Amniotic epithelial cell (primary cell): ENCODE results near the gene CTBP1.

ENCODE experiments used
- DNase-seq: peaks from one replicate; pipeline ENCODE4 v3.0.0-alpha.2; 2010; ENCODE audit warnings: low read depth

Gene CTBP1

GRCh38 chr4:1195109-1195671 lies 53.7 kb downstream of the CTBP1 start:
- DNase-seq: no peak

DNA sequence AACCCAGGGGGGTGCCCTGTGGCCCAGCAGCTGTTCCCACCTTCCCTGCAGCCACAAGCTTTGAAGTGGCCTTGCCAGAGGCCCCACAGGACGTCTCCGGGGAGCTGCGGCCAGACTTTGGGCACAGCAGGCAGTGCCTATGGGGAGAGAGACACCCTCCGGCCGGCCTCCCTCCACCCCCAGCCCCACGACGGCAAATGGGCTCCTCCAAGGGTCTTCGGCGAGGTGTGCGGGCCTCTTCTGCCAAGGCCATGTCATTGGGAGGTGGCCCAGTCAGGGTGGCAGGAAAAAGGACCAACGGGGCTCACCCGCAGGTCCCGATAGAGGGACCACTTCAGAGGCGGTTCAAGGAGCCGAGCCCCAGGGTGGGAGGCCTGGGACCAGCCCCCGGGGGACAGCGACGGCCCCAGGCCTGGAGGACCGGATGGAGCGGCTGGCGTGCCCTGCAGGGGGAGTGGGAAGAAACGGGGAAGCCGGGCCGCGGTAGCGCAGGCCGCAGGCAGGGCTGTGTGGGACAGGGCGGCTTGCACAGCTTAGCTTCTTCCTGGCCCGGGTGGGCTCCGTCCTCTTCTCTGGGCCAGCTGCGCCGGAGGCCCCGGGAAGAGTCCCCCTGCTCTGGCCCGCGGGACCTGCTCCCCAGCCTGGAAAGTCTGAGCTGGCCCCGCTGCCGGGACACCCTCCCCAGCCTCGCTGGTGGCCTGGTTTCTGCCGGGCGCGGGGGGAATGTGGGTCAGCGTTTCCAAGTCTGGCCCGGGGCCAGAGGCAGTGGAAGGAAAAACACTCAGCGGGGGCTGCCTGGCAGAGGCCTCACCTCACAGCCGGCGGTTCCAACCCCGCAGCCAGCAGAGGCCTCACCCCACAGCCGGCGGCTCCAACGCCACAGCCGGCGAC lies 54.7 kb downstream of the CTBP1 start:
- DNase-seq: peak; percentile 47

- no peak for DNase-seq
Measured at GRCh38 chr4:1193206-1194009, 55.5 kb downstream of the CTBP1 start.

DNA sequence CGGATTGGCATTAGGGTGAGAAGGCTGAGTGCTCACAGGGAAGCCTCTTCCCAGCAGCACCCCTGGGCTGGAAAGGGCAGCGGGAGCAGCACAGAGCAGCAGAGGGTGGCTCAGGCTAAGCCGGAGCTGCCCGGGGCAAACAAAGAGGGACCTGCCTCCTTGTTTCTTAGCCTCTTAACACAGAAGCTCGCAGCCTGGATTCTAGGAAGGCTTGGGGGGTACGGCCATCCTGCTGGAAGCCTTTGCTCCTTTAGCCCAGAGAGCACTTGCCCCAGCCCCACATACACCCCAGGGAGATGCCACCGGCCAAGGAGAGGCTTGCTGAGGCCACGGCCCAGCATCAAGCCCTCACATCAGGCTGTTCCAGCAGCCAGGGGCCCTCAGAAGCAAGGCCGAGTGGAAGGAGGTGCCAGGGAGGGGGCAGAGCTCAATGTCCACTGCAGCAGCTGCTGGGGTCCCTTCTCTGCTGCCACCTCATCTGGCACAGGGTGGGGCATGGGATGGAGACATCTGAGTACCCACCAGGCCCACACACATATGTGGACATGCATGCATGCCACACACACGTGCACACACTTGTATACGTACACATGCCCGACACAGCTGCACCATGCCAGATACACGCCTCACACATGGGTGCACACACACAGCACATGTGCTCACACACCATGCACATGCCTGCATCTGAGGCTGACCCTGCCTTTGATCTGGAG lies 56.3 kb downstream of the CTBP1 start:
- no peak for DNase-seq

GRCh38 chr4:1192091-1192492 lies 56.8 kb downstream of the CTBP1 start:
- peak; percentile 99 for DNase-seq

DNA sequence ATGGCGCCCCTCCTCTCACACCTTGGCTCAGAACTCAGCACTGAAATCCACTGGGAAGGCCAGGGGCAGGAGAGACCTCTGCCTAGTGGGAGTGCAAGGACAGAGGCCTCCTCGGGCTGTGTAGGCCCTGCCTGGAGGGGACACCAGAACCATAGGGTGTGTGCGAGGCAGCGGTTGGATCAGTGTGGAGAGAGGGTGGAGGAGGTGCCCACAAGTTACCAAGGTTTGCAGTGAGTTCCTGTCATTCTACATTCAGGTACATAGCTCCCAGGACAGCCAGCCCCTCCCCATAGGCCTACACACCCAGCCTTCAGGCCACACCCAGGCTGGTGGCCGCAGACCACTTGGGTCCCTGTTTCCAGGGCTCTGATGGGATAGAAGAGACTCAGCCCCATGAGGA lies 57.3 kb downstream of the CTBP1 start:
- DNase-seq: no peak

GRCh38 chr4:1187182-1187581 lies 61.7 kb downstream of the CTBP1 start:
- DNase-seq: peak; percentile 38

- DNase-seq: no peak
Measured at GRCh38 chr4:1183985-1184773, 64.8 kb downstream of the CTBP1 start.

DNA sequence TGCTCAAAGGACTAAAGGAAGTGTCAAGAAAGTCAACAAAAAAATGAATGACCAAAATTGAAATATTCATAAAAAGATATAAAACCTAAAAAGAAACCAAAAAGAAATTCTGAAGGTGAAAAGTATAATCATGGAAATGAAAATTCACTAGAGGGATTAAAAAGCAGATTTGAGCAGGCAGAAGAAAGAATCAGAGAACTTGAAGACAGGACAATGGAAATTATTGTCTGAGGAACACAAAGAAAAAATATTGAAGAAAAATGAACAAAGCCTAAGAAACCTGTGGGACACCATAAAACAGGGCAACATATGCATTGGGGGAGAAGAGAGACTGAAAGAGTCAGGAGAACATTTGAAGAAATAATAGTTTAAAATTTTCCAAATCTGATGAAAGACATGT lies 66.6 kb downstream of the CTBP1 start:
- no peak for DNase-seq

GRCh38 chr4:1180663-1181062 lies 68.3 kb downstream of the CTBP1 start:
- DNase-seq: no peak

- DNase-seq: no peak
Measured at GRCh38 chr4:1179976-1180375, 69.0 kb downstream of the CTBP1 start.

- no peak for DNase-seq
Measured at GRCh38 chr4:1179089-1179441, 69.9 kb downstream of the CTBP1 start.

DNA sequence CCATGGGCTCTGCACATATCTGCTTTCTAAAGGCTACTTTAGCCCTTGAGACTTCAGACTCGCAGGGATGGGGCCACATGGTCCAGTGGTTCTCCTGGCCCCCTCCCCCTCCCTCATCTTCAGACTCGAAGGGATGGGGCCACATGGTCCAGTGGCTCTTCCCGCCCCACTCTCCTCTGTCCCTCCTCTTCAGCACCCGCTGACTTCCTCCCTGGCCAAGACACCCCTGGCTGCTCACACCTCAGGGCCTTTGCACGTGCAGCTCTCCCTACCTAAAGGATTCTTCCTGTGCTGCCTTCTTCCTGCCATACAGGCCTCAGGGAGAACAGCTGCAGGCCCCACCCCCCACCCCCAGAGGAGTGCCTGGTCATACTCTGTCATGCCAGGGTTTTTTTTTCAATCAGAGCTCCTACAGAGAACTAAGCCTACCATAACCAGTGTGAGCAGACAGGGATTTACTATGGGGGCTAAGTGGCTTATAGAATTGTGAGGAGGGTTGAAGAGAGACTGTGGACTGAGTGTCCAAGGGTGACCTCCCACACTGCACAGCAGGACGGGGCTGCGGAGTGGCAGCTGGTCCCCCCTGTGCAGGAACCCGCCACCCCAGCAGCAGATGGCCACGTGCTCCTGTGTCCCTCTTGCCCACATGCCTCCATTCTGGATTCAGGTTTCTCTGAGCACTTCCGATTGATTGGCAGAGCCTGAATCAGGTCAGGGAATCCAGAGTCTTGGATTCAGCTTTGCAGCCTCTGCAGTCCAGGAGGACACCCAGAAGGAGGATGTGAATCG lies 70.4 kb downstream of the CTBP1 start:
- DNase-seq: no peak

DNA sequence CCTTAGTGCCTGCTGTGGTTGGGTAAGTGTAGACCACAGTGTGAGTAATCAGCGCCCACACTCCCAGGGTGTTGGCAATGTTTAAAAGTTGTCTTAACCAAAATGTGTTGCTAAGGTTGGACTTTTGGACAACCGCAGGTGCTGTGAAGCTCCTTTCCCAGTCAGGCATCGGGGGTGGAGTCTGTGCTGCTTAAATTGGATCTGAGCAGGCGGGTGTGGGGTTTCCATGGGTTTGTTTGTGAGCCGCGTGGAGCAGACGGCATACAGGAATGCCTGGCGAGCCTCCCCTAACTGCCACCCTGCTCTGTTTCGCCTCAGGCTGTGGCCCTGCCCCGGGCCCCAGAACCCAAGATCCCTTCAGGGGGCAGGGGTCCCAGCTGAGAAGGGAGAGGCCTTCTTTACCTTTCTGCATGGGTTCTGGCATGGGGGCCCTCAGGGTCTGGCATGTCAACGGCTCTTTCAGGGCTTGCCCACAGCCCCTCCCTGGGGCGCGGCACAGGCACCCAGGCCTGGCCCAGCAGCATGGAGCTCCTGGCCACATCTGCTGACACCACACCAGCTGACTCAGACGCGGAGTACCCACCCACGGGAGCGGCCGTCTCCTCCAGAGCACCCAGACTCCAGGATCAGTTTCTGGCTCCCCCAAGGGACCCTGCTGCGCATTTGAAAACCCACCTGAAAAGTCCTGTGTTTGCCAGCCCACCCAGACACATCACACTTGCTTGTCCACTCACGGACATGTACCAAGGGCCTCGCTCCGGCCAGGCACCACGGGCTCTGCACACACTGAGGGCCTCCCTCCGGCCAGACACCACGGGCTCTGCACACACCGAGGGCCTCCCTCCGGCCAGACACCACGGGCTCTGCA lies 71.4 kb downstream of the CTBP1 start:
- peak; percentile 48 for DNase-seq

DNA sequence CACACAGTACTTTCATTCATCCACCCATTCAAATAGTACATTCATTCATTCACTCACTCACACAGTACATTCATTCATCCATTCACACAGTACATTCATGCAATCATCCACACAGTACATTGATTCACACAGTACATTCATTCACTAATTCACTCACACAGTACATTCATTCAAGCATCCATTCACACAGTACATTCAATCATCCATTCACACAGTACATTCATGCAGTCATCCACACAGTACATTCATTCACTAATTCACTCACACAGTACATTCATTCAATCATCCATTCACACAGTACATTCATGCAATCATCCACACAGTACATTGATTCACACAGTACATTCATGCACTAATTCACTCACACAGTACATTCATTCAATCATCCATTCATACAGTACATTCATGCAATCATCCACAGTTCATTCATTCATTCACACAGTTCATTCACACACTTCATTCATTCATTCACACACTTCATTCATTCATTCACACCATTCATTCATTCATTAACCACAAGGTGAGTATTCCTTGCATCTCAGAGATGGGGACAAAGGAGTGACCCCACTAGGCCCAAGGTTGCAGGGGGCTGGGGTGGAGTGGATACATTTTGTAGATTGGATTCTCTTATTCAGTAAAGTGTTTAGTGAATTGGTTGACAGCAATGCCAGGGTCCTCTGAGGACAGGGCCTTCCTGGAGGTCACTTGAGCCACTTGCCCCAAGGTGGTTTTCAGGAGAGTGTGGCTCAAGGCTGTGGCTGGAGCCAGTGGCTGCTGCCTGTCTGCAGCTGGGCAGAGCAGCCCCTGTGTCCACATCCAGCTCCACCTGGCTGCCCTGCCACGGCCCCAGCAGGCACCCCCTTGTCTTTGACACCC lies 72.3 kb downstream of the CTBP1 start:
- no peak for DNase-seq

DNA sequence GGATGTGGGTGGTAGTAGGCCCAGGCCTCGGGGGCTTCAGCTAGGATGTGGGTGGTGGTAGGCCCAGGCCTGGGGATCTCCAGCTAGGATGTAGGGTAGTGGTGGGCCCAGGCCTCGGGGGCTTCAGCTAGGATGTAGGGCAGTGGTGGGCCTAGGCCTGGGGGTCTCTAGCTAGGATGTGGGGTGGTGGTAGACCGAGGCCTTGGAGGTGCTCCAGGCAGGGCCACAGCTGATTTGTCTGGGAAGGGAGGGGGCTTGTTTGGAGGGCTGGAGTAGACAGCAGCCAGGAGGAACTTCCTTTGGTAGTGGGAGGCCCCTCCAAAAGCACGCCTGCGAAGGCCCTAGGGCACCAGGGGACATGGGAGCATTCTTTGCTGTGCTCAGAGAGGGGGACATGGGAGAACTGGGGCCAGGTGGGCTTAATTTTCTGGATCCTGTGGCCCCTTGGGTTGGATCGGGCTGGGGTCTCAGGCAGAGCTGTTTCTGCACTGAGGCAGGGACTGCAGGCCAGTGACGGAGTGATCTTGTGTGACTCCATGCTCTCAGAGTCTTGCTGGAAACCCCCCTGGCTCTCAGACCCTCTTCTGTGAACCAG lies 73.2 kb downstream of the CTBP1 start:
- DNase-seq: no peak

DNA sequence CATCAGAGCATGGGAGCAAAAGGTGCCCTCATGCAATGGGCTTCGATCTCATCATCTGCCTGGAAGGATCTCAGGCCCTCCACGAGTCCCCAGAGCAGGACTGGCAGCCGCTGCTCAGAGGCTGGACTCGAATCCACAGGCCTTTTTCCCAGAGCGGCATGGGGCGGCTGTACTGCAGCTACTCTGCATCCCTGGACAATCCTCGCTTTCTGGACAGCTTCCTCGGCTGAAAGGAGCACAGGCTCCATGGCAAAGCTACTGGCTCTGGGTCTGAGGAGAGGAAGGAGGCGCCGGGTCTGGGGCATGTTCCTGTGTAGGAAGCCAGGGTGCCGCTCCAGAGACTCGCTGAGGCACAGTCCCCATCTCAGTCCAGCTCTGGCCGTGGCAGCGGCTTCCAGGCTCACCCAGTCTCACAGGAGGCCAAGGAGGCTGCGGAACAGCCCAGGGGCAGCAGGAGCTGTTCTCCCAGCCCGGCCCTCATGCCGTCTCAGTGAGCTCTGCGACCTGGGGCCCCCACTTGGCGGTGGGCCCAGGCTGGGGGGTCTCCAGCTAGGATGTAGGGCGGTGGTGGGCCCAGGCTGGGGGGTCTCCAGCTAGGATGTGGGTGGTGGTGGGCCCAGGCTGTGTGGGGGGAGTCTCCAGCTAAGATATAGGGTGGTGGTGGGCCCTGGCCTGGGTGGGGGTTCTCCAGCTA lies 73.8 kb downstream of the CTBP1 start:
- DNase-seq: no peak
